Bronchial epithelial cell (primary cell): ENCODE measurements around the gene ZNF831. TPM values are rescaled to one million over a fixed set of nuclear protein-coding genes. Genes with fewer than 3 reads are reported as not detected.
A peak's percentile ranks its signal among the peaks of the same experiment; 100 is the strongest.

Experiments used
- DNase-seq: peaks from one replicate; pipeline ENCODE4 v3.0.0-alpha.2; 2010; ENCODE audit warnings: low read depth
- FAIRE-seq: peaks from 2 replicates; lab custom pipeline; 2011; peaks lifted over from hg19 to GRCh38; lab: Jason Lieb, UNC
- H3K27me3 ChIP-seq: 2 replicates; pipeline ENCODE4 v1.5.1; 2011; ENCODE audit warnings: low read length; ENCODE audit not compliant: control insufficient read depth, insufficient read depth
- H3K36me3 ChIP-seq: 2 replicates; pipeline ENCODE4 v1.5.1; 2011; ENCODE audit warnings: low read length; ENCODE audit not compliant: control insufficient read depth, insufficient read depth
- H3K4me3 ChIP-seq: 2 replicates; pipeline ENCODE4 v1.5.1; 2011; ENCODE audit warnings: mild to moderate bottlenecking, low read depth, low read length, control low read depth
- total RNA-seq: library from RNA; depleted of rRNA; stranded (reverse); fragments of >200 nt; gene quantifications from 2 replicates; pipeline ENCODE4 v1.2.1, GENCODE V29; 2014
- TF ChIP-seq, protein P1 (sequence below): IDR thresholded peaks from 2 replicates; pipeline ENCODE4 v1.5.1; 2011; ENCODE audit warnings: mild to moderate bottlenecking, moderate library complexity, low read length, control low read depth, inconsistent platforms; ENCODE audit not compliant: insufficient read depth, severe bottlenecking

Gene ZNF831
- total RNA-seq, 1 donor from 2014 or later = not detected

DNA sequence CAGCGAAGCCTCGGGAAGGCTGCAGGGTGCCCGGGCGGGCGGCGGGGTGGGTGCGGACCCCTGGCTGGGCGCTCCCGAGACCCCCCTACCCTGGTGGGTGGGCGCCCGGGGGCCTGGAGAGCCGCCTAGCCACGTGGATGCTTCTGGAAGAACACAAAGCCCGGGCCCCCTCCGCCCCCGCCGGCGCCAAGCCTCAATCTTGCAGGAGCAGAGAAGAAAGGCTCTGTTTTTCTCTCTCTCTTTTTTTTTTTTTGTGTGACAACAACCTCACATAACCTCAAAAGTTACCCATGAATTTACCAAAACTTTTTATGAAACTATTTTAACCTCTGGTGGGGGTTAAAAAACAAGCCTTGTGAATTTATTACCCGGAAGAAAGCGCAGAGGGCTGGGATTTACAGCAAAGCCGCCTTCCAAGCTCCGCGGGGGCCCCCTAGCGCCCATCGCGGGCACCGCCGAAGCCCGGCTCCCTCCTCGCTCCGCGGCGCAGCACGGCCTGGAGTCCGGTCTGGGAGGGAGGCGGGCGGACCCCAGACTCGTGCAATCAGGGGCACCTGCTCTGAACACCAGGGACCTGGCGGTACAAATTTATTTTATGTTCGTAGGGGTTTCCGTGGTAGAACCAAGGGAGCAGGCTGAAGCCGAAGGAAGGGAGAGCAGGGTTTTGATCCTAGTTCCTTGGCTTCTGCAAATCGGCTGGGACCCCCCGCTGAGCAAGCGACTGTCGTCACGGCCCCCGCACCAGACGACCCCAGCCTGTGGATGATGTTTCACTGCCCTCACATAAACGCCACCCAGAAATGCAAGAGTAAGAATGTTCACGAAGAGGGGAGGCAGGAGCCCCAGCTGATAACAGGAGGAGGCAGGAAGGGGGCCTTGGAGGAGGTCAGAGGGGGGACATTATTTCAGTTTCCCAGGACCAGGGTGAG lies 58.9 kb downstream of the ZNF831 start:
- Histone ChIP-seq H3K27me3 (peaks cover 7% of the 10 kb centered on the region), H3K36me3 (no peaks in the 10 kb centered on the region), H3K4me3 (peak overlapping the region; percentile 36)
- TF ChIP-seq, protein P1, sequence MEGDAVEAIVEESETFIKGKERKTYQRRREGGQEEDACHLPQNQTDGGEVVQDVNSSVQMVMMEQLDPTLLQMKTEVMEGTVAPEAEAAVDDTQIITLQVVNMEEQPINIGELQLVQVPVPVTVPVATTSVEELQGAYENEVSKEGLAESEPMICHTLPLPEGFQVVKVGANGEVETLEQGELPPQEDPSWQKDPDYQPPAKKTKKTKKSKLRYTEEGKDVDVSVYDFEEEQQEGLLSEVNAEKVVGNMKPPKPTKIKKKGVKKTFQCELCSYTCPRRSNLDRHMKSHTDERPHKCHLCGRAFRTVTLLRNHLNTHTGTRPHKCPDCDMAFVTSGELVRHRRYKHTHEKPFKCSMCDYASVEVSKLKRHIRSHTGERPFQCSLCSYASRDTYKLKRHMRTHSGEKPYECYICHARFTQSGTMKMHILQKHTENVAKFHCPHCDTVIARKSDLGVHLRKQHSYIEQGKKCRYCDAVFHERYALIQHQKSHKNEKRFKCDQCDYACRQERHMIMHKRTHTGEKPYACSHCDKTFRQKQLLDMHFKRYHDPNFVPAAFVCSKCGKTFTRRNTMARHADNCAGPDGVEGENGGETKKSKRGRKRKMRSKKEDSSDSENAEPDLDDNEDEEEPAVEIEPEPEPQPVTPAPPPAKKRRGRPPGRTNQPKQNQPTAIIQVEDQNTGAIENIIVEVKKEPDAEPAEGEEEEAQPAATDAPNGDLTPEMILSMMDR = peak; percentile 93
- DNase-seq (peak; percentile 48), FAIRE-seq (no peak)

DNA sequence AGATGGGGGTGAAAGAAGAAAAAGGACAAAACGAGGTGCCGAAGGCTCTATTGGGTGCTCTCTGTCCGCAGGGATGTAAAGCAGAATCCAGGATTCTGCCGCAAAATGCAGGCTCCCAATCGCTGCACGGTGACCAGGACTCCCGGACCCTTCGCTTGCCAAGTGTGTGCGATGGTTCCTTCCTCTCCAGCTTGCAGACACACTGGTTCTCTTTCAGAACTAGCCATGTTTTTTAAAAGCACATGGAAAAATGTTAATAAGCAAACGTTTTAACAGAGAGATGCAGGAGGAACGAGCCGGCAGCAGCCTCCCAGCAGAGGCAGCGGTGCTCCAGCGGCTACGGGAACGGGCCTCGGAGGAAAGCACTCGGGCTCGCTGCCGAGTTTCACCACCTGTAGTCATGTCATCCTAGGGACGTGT lies 59.6 kb downstream of the ZNF831 start:
- TF ChIP-seq, protein P1 = no peak
- no peak overlapping the region for H3K4me3 ChIP-seq
- no peak for DNase-seq
- H3K27me3 ChIP-seq = peaks cover 7% of the 10 kb centered on the region
- H3K36me3 ChIP-seq = no peaks in the 10 kb centered on the region
- no peak for FAIRE-seq

DNA sequence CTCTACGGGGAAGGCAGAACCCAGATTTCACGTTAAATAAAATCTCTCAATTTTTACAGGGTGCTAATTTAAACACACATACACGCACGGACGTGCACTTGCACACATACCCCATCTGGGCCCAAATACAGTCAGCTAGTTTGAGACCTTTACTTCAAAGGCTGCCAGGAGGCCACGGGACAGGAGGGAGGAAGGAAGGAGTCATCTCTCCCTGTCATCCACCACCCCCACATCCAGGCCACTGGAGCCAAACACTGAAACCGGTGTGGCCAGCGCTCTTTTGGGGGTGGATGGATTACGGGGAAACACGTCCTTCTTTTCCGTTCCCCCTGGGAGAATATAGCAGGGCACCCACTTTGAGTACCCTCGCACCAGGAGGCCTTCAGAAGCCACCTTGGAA lies 60.1 kb downstream of the ZNF831 start:
- TF ChIP-seq, protein P1 = no peak
- Histone ChIP-seq H3K36me3 (no peaks in the 10 kb centered on the region), H3K27me3 (peaks cover 7% of the 10 kb centered on the region), H3K4me3 (no peak overlapping the region)
- FAIRE-seq = no peak
- DNase-seq = no peak

DNA sequence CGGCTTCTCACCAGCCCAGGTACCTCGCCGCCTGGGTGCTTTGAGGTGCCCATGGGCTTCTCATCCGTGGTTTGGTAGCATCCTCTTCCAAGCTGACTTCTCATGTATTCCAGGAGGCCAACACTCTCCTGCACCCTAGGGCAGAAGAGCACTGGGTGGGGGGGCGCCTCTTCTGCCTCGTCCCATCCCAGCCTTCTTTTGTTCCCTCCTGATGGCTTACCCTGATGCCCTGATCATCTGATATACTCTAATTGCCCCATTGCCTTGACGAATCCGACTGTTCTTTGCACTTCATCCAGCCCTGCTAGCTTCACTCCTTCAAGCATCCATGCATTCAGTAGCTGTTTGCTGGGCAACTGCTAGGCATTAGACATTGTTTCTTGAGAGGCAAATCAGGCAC lies 60.6 kb downstream of the ZNF831 start:
- FAIRE-seq (no peak), DNase-seq (no peak)
- no peaks in the 10 kb centered on the region for H3K36me3 ChIP-seq
- TF ChIP-seq, protein P1 = no peak
- H3K27me3 ChIP-seq = peaks cover 7% of the 10 kb centered on the region
- H3K4me3 ChIP-seq = no peak overlapping the region

DNA sequence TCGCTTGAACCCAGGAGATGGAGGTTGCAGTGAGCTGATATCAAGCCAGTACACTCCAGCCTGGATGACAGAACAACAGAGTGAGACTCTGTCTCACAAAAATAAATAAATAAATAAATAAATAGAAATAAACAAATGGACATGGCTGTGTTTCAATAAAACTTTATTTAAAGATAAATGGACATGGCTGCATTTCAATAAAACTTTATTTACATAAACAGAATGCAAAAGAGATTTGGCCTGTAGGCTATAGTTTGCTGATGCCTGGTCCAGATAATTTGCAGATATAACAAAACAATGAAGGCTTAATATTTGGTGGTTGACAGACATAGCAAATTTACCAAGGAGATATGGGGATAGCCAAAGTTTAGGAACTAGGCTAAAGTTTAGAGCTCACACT lies 66.8 kb downstream of the ZNF831 start:
- FAIRE-seq = no peak

More for the DNA sequence above, 66.8 kb downstream of the ZNF831 start:
- Histone ChIP-seq H3K4me3 (no peak overlapping the region), H3K36me3 (no peaks in the 10 kb centered on the region), H3K27me3 (no peaks in the 10 kb centered on the region)
- no peak for DNase-seq
- TF ChIP-seq, protein P1 = no peak
